Head of caudate nucleus (tissue), 42 donors: ENCODE data around the gene SULT1A1.
"Not testable (repeated sequence)": the region's sequence is repeated elsewhere in the genome, so short reads cannot be mapped to it uniquely, and the experiment has no call there.

Experiments
- DNase-seq, 42 donors: peaks; one replicate each; pipeline versions ENCODE4 v3.0.0 to v3.0.0-alpha.2; 2020 to 2021; ENCODE audit warnings: mixed read lengths in 7 of 42
- intact Hi-C: fragments of 100-400 bp; cut with DNase I; formaldehyde crosslinking; loops from one replicate; pipeline ENCODE4 v1.15.0; 2022

The SULT1A1 gene

DNA sequence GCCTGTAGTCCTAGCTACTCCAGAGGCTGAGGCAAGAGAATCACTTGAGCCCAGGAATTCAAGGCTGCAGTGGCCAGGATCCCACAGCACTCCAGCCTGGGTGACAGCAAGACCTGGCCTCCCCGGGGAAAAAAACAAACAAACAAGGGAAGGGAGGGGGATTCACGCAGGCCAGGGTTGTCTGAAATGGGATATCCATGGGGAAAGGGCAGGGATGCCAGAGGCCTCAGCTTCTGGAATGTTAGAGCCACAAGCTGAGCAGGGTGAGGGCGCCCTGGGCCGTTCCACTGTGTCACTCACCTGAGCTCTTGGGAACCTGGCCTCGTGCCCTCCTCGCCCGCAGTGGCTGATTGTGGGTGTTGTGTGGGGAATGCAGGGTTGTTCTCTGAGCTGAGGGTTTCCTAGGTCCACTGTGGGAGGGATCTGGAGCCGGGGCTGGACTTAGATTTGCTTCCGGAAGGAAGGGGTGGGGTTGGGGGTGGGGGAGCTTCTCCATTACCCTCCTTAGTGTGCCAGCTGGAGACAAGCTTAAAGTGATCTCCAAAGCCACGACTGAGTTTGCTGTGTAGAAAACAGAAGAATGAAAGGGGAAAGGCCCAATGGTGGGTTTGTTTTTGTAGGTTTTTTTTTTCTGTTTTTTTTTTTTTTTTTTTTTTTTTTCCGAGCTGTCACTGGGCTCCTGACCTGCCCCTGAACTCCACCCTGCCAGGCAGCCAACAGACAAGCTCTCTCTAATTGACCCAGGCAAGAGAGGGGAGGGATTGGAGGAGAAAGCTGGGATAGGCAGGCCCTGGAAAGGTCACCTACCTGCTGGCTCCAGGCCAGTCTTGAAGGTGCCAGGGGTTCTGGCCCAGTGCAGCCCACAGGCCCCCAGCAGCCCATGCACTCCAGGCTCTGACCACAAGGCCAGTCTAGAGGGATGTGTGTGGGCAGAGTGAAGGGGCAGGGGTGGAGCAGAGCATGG, at the start of gene SULT1A1:
Gene SULT1A1 (minus strand): TSS at position 414 of the 964 bp plus-strand sequence. CDS start 1,189 bp downstream, outside the sequence.
- peak in 6 of 42 donors; percentile 12 to 45 (median 26) for DNase-seq
- intact Hi-C loops, result no loop called here

DNA sequence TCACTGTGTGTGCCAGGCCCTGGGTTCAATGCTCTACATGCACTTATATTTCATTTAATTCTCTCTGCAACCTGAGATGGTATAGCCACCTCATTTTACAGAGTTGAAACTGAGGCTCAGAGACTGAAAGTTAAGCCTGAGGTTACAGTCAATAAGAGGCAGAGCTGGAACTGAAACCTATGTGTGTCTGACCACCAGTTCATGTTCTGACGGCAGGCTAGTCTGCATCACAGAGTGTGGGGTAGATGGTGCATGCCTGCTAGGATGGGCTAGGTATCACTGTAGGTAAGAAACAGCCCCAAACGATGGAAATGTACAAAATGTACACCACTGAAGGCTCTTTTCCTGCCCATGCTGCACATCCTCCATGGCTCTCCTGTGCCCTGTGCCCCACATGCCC, 30.1 kb upstream of the SULT1A1 start:
- intact Hi-C loops, DNase-seq: not testable (repeated sequence)

DNA sequence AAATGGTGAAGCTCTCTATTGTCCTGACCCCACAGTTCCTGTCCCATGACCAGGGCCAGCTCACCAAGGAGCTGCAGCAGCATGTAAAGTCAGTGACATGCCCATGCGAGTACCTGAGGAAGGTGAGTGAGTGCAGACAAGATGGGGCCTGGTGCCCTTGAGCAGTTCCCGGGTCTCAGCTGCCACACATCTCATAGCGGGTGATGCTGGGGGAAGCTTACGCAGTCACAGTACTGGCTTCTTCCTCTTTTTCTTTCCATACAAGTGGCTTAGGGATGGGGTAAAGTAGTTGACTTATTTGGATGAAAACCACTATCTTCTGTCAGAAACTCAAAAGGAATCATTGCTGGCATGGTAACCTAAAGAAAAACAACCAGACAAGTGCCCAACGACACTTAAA, 28.5 kb upstream of the SULT1A1 start:
- intact Hi-C loops, DNase-seq: not testable (repeated sequence)

DNA sequence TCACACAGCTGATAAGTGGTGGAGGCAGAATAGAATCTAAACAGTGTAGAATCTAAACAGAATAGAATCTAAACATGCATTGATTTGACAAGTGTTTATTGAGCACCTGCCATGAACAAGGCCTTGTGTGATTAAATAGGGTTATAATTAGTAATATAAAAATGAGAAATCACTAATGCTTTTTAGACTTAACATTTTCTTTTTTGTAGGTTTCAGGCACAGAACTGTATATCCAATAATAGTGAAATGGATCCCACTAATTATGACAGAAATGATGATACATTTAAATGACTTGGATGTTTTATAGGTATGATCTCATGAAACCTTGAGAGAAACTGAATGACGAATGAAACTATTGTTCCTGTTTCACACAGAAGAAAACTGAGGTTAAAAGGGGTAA, 27.9 kb upstream of the SULT1A1 start, which contains the start of gene NPIPB8:
Gene NPIPB8 (plus strand): TSS at position 301 of the 400 bp plus-strand sequence. CDS start 296 bp downstream, outside the sequence.
- DNase-seq, intact Hi-C loops: not testable (repeated sequence)

DNA sequence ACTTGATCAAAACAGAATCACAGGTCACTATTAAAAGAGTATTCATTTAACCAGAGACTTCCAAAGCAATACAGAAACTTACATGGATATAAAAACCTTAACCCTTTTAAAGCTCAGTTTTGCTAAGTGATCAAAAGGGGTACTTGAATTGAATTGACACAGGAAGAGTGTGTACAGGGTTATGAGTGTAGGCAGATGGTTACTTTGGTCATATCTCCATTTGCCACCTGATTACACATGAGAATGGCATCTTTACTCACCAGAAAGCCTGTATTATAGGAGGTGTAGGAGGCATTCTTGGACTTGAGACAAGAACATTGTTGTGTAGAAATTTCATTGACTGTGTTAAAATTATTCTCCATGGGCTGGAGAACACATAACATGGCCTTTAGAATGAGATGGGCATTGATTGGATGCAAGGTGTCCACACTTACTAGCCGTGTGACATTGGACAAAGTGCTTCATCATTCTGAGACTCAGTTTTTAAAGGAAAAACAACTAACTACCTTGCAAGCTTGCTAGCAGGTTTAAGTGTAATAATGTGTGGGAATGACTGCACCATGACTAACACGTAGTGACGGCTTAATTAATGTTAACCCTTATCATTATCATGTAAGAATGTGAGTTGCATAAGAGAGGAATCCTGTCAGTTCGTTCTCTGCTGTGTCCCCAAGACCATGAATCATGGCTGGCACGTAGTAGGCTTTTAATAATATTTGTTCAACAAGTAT, 26.4 kb upstream of the SULT1A1 start:
- intact Hi-C loops, result not testable (repeated sequence)
- DNase-seq, result peak in 3 of 42 donors; percentile 5 to 31 (median 14)

DNA sequence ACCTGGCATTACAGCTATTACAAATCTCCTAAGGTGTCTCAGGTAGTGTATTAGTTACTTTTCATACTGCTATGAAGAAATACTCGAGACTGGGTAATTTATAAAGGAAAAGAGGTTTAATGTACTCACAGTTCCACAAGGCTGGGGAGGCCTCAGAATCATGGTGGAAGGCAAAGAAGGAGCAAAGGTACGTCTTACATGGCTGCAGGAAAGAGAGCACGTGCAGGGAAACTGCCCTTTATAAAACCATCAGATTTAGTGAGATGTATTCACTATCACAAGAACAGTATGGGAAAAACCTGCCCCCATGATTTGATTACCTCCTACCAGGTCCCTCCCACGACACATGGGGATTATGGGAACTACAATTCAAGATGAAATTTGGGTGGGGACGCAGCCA, 21.1 kb upstream of the SULT1A1 start:
- intact Hi-C loops, DNase-seq: not testable (repeated sequence)

DNA sequence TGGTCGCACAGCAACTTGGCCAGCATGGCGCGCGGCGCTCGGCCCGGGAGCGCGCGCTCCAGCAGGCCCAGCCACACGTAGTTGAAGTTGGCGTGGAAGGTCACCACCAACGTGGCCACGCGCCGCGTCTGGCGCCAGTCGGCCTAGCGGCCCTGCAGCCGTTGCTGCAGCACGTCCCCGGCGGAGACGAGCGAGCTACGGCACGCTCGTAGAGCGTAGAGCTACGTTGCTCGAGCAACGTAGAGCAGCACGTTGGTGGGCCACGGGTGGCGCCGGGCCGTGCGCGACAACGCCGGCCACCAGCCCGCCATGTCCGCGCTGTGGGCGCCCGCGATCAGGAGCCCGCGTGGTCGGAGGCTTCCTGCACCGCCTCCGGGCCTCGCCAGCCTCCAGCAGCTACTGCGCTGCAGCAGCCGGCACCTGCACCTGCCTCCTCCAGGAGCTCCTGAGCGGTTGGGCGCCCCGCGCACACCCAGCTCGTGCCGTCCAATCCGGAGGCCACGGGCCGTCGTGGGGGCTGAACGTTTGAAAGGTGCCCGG, 13.4 kb upstream of the SULT1A1 start:
- DNase-seq, result peak in 39 of 42 donors; percentile 18 to 77 (median 59)
- intact Hi-C loops, result no loop called here

DNA sequence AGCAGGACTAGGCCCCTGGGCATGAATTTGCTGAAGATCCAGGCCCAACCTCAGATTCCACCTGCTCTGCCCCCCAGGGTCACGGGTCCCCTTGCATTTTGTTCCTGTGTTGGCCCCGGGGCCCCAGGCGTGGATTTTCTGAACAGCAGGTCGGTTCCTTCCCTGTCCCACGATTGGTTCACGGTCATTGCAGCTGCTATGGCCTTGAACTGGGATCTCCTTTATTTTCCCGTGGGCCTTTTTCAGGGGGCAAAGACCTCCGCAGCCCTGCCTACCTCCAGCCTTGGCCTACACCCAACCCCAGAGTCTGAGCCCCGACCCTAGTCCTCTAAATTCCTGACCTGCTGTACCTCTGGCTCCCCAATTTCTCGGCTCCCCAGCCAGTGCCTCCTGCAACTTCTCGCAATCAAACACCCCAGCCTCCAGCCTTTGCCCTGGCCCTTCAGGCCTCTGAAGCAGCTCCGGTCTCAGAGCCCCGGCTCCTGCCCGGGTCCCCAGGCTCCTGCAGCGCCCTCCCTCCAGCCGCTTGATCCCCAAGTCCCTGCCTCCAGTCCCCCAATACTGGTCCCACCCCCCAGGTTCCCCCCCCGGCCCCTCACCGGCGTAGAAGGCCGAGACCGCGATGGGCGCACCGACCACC, 12.8 kb upstream of the SULT1A1 start:
- not testable (repeated sequence) for DNase-seq

DNA sequence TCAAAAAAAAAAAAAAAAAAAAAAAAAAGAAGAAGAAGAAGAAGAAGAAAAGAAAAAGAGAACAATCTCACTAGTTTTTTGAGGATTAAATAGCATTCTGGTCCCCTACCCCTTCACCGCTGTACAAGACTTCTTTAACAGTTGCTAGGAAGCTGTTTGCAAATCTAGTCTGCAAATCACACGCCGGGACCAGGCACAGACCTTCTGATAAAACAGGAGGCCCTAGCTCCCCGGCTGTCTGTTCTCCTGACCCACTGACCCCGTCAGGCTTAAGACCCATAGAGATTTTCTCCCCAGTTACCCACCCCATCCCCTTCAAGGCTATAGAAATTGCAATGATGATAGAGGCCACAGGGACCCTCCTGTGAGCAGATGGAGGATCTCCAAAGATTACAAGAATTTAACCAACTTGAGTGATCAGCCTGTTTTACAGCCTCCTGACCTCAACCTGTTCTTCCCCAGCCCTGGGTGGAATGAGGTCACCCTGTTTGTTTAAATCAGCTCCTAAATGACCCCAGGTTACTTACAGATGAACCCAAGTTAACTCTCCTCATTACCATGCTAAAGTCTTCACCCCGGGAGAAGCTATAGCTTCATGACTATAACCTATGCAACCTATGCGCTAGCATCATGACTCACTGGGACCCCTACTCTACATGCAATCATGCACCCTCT, 11.8 kb upstream of the SULT1A1 start:
- no peak for DNase-seq
- intact Hi-C loops, result no loop called here

More for the DNA sequence above, 12.8 kb upstream of the SULT1A1 start:
- intact Hi-C loops, result not testable (repeated sequence)

DNA sequence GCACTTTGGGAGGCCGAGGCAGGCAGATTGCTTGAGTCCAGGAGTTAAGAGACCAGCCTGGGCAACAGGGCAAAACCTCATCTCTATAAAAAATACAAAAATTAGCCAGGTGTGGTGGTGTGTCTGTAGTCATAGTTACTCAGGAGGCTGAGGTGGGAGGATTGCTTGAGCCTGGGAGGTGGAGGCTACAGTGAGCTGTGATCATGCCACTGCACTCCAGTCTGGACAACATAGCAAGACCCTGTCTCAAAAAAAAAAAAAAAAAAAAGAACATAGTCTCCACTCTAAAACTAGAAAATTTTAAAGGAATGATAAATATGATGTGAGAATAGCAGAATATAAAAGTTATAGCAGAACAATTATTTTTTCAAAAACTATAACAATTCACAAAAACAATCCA, 10.5 kb upstream of the SULT1A1 start:
- DNase-seq, intact Hi-C loops: not testable (repeated sequence)

DNA sequence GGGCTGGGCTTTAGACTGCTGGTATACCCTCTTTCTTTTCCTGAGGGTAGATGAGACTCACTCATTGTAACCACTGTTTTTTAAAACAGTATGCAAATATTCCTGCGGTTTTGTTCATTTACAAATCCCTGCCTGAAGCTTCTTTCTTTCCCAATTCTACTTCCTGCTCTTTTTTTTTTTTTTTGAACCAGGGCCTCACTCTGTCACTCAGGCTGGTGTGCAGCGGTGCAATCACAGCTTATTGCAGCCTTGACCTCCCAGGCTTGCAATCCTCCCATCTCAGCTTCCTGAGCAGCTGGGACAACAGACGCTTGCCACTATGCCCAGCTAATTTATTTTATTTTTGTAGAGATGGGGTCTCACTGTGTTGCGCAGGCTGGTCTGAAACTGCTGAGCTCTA, 8.0 kb upstream of the SULT1A1 start:
- no peak for DNase-seq
- intact Hi-C loops, result no loop called here

DNA sequence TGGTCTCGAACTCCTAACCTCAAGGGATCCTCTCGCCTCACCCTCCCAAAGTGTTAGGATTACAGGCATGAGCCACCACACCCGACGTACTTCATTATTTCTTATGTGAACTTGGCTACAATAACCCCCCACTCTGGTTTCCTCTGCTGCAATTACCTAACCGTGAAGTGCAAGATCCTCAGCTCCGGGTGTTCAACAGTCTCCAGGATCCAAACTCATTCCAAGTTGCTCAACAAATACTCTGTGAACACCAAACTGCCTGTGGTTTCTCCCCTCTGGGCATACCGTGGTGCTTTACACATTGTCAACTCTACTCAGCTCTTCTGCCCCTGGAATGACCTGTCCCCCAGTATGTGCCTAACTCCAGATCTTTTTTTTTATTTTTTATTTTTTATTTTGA, 6.8 kb upstream of the SULT1A1 start:
- DNase-seq, result no peak
- intact Hi-C loops, result no loop called here

DNA sequence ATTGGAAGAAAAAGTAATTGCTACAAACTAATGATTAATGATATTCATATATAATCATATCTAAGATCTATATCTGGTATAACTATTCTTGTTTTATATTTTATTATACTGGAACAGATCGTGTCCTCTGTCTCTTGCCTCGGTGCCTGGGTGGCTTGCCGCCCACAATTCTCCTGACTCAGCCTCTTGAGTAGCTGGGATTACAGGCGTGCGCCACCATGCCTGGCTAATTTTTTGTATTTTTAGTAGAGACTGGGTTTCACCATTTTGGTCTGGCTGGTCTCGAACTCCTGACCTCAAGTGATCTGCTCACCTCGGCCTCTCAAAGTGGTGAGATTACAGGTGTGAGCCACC, 6.4 kb upstream of the SULT1A1 start:
- DNase-seq, intact Hi-C loops: not testable (repeated sequence)

DNA sequence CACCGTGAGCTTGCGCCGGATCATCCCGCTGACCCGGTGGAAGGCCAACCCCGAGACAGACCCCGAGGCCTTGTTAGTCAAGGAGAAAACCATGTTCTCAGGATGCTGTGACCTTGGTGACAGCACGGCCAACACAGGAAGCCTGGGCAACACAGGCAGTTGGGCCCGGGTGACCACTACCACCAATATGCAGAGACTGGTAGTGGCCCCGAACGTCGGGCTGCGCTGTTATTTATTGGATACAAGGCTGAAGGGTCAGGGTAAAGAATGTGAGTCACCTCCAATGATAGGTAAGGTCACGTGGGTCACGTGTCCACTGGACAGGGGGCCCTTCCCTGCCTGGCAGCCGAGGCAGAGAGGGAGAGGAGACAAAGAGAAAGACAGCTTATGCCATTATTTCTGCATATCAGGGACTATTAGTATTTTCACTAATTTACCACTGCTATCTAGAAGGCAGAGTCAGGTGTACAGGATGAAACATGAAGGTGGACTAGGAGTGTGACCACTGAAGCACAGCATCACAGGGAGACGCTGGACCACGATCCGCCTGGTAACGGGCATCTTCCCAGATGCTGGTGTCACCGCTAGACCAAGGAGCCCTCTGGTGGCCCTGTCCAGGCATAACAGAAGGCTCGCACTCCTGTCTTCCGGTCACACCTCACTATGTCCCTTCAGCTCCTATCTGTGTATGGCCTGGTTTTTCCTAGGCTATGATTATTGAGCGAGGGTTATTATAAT, 5.8 kb upstream of the SULT1A1 start:
- DNase-seq, result peak in 40 of 42 donors; percentile 28 to 80 (median 56)
- intact Hi-C loops, result not testable (repeated sequence)

DNA sequence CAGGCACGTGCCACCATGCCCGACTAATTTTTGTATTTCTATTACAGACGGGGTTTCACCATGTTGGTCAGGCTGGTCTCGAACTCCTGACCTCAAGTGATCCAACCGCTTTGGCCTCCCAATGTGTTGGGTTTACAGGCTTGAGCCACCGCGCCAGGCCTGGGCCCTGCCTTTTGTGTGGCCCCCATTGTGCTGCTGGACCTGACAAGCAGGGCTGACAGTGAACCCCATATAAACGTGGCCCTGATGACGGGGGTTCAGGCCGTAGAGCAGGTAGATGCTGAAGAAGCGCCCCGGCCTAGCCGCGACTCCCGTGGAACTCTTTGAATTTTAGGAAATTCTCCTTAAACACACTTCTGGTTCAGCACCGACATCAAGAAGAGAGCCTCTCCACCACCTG, 4.7 kb upstream of the SULT1A1 start:
- DNase-seq, intact Hi-C loops: not testable (repeated sequence)

DNA sequence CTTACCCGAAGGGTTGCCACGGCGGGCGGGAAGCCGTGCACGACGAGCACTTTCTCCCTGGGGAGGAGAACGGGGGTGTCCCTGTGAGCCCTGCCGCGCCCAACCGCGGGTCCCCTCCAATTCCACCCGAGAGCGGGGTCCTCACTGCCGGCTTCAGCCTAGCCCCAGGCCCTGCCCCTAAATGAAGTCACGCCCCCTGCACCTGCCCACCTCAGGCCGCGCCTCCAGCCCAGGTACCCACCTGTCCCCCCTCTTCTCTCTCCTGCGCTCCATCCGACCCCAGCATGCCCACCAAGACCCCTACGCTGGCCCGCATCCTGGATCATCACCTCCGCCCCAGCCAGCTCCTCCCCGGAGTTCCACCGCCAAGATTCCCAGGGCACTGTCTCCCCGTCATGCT, 4.1 kb upstream of the SULT1A1 start:
- DNase-seq, intact Hi-C loops: not testable (repeated sequence)

DNA sequence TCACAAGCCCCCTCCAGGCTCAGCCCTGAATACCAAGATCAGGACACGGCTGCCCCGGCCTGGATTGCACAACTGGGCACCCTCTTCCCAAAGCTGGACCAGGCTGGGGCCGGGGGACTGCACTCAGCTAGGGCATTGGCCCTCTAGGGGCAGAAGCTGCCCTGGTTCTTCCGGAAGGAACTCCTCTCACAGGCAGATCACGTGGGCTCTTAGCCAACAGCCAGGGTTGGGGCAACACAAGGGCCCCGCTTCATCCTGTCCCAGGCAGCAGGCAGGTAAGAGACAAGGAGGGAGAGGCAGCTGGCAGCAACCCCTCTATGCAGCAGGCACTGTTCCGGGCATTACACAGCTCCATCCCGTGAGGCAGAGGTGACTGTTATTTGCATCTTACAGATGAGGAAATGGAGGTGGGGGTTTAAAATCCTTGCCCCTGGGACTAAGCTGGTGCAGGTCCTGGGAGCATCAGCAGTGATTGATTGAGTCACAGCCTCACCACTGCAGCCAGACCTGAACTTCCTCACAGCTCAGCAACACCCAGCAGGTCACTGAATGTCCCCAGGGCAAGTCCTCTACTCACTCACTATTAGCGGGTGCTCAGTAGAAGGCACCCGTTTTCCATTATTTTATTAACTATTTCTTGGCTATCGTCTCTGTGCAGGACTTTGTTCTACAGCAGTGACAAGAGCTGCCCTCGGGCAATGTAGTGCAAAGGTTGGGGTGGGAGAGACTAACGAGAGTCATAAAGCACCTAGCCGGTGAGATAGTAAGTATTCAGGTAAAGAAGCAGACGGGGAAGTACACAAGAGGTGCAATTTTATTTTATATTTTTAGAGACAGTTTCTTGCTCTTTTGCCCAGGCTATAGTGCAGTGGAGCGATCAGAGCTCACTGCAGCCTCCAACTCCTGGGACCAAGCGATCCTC, 2.8 kb upstream of the SULT1A1 start:
- intact Hi-C loops, DNase-seq: not testable (repeated sequence)
